Measurements from ENCODE around the gene PSMB5. TPM values are rescaled to one million over a fixed set of nuclear protein-coding genes. Genes with fewer than 3 reads are reported as not detected.

Gene PSMB5
- total and polyA plus RNA-seq, 2 of the 13 experiments (the other 11 are each of a cell fraction or from before 2014, with no cell fraction given), result 705 to 871 TPM

- TF ChIP-seq ZMYM3 (CRISPR knock-in tag; IDR thresholded peaks at IDR 0.05) (peak; percentile 20; the same call in 1 of the 2 replicates), FOXA1 (IDR thresholded peaks at IDR 0.05) (no peak), FOXA1 (CRISPR knock-in tag; IDR thresholded peaks at IDR 0.05) (0 out of 2 replicates have a peak, but pooled peaks have one; percentile 13), TEAD3 (CRISPR knock-in tag; optimal IDR thresholded peaks at IDR 0.05; ENCODE audit: borderline replicate concordance) (peak; percentile 64), ZNF782 (CRISPR knock-in tag; IDR thresholded peaks at IDR 0.05; ENCODE audit: borderline replicate concordance) (peak; percentile 59; the same call in 1 of the 2 replicates), HHEX (CRISPR knock-in tag; IDR thresholded peaks at IDR 0.05) (no peak), KAT8 (CRISPR knock-in tag; IDR thresholded peaks at IDR 0.05) (peak; percentile 54; the same call in 1 of the 2 replicates), SP4 (CRISPR knock-in tag; IDR thresholded peaks at IDR 0.05) (peak; percentile 95), ZNF33B (CRISPR knock-in tag; IDR thresholded peaks at IDR 0.05) (peak; percentile 90), KMT2B (CRISPR knock-in tag; IDR thresholded peaks at IDR 0.05) (peak; percentile 55), ZNF740 (CRISPR knock-in tag; IDR thresholded peaks at IDR 0.05) (peak; percentile 85), PPARG (CRISPR knock-in tag; conservative IDR thresholded peaks at IDR 0.05) (peak; percentile 46; the same call in 1 of the 2 replicates), ZNF362 (CRISPR knock-in tag; IDR thresholded peaks at IDR 0.05; ENCODE audit: borderline replicate concordance) (peak; percentile 38; the same call in 1 of the 2 replicates), HMG20B (CRISPR knock-in tag; conservative IDR thresholded peaks at IDR 0.05) (no peak), SALL2 (CRISPR knock-in tag; IDR thresholded peaks at IDR 0.05) (peak; percentile 52; the same call in 1 of the 2 replicates), NKX3-1 (CRISPR knock-in tag; IDR thresholded peaks at IDR 0.05) (no peak), MTA1 (CRISPR knock-in tag; IDR thresholded peaks at IDR 0.05; ENCODE audit: borderline replicate concordance) (peak; percentile 81; the same call in 1 of the 2 replicates), MXI1 (IDR thresholded peaks at IDR 0.05; ENCODE audit: borderline replicate concordance, low read depth, low read length) (peak; percentile 95), HOXA7 (CRISPR knock-in tag; IDR thresholded peaks at IDR 0.05) (no peak), ZNF709 (CRISPR knock-in tag; IDR thresholded peaks at IDR 0.05) (peak; percentile 69; the same call in 1 of the 2 replicates), CSRNP2 (CRISPR knock-in tag; conservative IDR thresholded peaks at IDR 0.05; ENCODE audit: low read depth) (no peak), SNAPC5 (CRISPR knock-in tag; IDR thresholded peaks at IDR 0.05; ENCODE audit: borderline replicate concordance) (peak; percentile 40; the same call in 1 of the 2 replicates), PHF5A (CRISPR knock-in tag; IDR thresholded peaks at IDR 0.05; ENCODE audit: low read depth, unreplicated experiment) (peak; percentile 11), ZNF678 (CRISPR knock-in tag; IDR thresholded peaks at IDR 0.05) (peak; percentile 51; the same call in 1 of the 2 replicates)
- TF ChIP-seq, protein P1, sequence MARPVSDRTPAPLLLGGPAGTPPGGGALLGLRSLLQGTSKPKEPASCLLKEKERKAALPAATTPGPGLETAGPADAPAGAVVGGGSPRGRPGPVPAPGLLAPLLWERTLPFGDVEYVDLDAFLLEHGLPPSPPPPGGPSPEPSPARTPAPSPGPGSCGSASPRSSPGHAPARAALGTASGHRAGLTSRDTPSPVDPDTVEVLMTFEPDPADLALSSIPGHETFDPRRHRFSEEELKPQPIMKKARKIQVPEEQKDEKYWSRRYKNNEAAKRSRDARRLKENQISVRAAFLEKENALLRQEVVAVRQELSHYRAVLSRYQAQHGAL (CRISPR knock-in tag; IDR thresholded peaks at IDR 0.05; ENCODE audit: not compliant biosample characterization), result peak; percentile 11
Observed at GRCh38 chr14:23009939-23010726, 24.6 kb downstream of the PSMB5 start, which contains the start of gene C14orf93 (continued).
